HG03342 (cell line): Measurements from ENCODE around the gene ARSA.

Source experiments
- ATAC-seq: cut with Tn5 transposase; IDR thresholded peaks from one replicate; pipeline ENCODE4 v1.9.1; 2021; ENCODE audit warnings: mild to moderate bottlenecking, moderate library complexity; ENCODE audit not compliant: unreplicated experiment

The ARSA gene

GRCh38 chr22:50582493-50583293 lies 45.3 kb downstream of the ARSA start, which contains the start of gene CHKB:
Gene CHKB (minus strand): TSS chr22:50582849. CDS start chr22:50582781, 68 bp downstream.
- ATAC-seq: peak; percentile 88

GRCh38 chr22:50581950-50582492 lies 45.9 kb downstream of the ARSA start:
- ATAC-seq: no peak

- no peak for ATAC-seq
Observed at GRCh38 chr22:50581031-50581949, 46.7 kb downstream of the ARSA start.

GRCh38 chr22:50579752-50580151 lies 48.2 kb downstream of the ARSA start:
- ATAC-seq: no peak

- no peak for ATAC-seq
Observed at GRCh38 chr22:50578776-50579310, 49.1 kb downstream of the ARSA start.

GRCh38 chr22:50577987-50578775 lies 49.8 kb downstream of the ARSA start, which contains the start of gene CPT1B:
Gene CPT1B (minus strand): TSS chr22:50578427. CDS start chr22:50577915, 512 bp downstream.
- ATAC-seq: no peak

GRCh38 chr22:50577697-50577986 lies 50.3 kb downstream of the ARSA start:
- no peak for ATAC-seq

GRCh38 chr22:50576806-50577696 lies 50.9 kb downstream of the ARSA start:
- no peak for ATAC-seq

GRCh38 chr22:50576070-50576469 lies 51.9 kb downstream of the ARSA start:
- no peak for ATAC-seq

- no peak for ATAC-seq
Observed at GRCh38 chr22:50575426-50575941, 52.5 kb downstream of the ARSA start.
